OCI-LY3 (cell line): ENCODE results near the gene ARHGAP15.

ENCODE experiments used
- H2AFZ ChIP-seq: fragments of 200-600, 300-600 bp; shearing (Covaris generic); 2 replicates; pipeline ENCODE4 v1.6.0; 2014; ENCODE audit warnings: antibody characterized with exemption, low read depth, low read length
- H3K27ac ChIP-seq: fragments of 200-600, 300-600 bp; sonication (generic); 2 replicates; pipeline ENCODE4 v1.5.1; 2014; ENCODE audit warnings: mild to moderate bottlenecking, low read length, moderate library complexity, mixed read lengths
- H3K27me3 ChIP-seq: fragments of 200-600, 300-600 bp; sonication (generic); 2 replicates; pipeline ENCODE4 v1.6.1; 2014; ENCODE audit warnings: low read depth, low read length, mixed read lengths
- H3K36me3 ChIP-seq: fragments of 200-600, 300-600 bp; sonication (generic); replicated peaks from 2 replicates; pipeline ENCODE3; 2014; ENCODE audit warnings: low read depth, low read length, mixed read lengths
- H3K4me1 ChIP-seq: fragments of 300-600, 200-600 bp; sonication (generic); 2 replicates; pipeline ENCODE4 v1.6.1; 2014; ENCODE audit warnings: low read length, mixed read lengths
- H3K4me2 ChIP-seq: fragments of 200-600, 300-600 bp; sonication (generic); 2 replicates; pipeline ENCODE4 v1.6.1; 2014; ENCODE audit warnings: low read length, mixed read lengths
- H3K4me3 ChIP-seq: fragments of 300-600, 200-600 bp; sonication (generic); 2 replicates; pipeline ENCODE4 v1.5.1; 2014; ENCODE audit warnings: antibody characterized with exemption, mild to moderate bottlenecking, low read length, moderate library complexity
- H3K79me2 ChIP-seq: fragments of 300-600, 200-600 bp; shearing (Covaris generic); 2 replicates; pipeline ENCODE4 v1.6.1; 2014; ENCODE audit warnings: mild to moderate bottlenecking, low read length, mixed read lengths
- H3K9ac ChIP-seq: fragments of 300-600, 200-600 bp; shearing (Covaris generic); 2 replicates; pipeline ENCODE4 v1.6.0; 2014; ENCODE audit warnings: mild to moderate bottlenecking, low read length, moderate library complexity
- H3K9me3 ChIP-seq: fragments of 200-600, 300-600 bp; shearing (Covaris generic); 2 replicates; pipeline ENCODE4 v1.6.1; 2014; ENCODE audit warnings: low read length, mixed read lengths; ENCODE audit not compliant: insufficient read depth
- H4K20me1 ChIP-seq: fragments of 200-600, 300-600 bp; sonication (generic); 2 replicates; pipeline ENCODE4 v1.6.1; 2016; ENCODE audit warnings: low read length, mixed read lengths; ENCODE audit not compliant: insufficient read depth
- EZH2phosphoT487 ChIP-seq: fragments of 200-600 bp; shearing (Covaris generic); IDR thresholded peaks from 2 replicates; pipeline ENCODE4 v1.6.1; 2018; ENCODE audit warnings: antibody characterized with exemption, mixed run types, low read depth
- TF ChIP-seq, protein P1 (sequence below): fragments of 200-600, 300-600 bp; sonication (generic); IDR thresholded peaks from 2 replicates; pipeline ENCODE4 v1.5.1; 2014; ENCODE audit warnings: antibody characterized with exemption, low read length, low read depth

Gene ARHGAP15

DNA sequence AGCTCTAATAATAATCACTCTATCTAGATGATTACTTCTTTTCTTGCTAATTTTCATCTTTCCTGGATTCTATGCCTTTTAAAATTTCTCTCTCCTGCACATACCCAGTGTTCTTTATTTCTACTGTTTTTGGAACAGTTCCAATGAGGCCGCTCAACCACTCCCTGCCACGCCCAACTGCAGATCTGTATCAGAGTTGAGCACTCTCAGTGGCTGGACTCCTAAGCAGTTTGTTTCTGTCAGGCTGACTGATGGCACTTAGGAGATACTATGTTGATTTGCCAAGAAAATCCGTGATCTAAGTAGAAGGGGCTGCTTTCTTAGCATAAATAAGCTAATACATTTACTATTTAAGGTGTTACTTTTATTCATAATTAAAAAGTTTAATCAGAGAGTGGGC is 192.8 kb downstream of the ARHGAP15 start:
- Histone ChIP-seq H3K4me3 (no peak overlapping the region), H3K4me2 (no peak overlapping the region), H4K20me1 (no peaks in the 10 kb centered on the region), H3K27me3 (no peaks in the 10 kb centered on the region), H3K27ac (no peak overlapping the region), H3K79me2 (no peaks in the 10 kb centered on the region), H3K4me1 (no peaks in the 10 kb centered on the region), H3K9ac (no peak overlapping the region), H2AFZ (no peak overlapping the region), H3K9me3 (no peaks in the 10 kb centered on the region), H3K36me3 (no peaks in the 10 kb centered on the region)
- TF ChIP-seq EZH2phosphoT487 = no peak
- TF ChIP-seq, protein P1, sequence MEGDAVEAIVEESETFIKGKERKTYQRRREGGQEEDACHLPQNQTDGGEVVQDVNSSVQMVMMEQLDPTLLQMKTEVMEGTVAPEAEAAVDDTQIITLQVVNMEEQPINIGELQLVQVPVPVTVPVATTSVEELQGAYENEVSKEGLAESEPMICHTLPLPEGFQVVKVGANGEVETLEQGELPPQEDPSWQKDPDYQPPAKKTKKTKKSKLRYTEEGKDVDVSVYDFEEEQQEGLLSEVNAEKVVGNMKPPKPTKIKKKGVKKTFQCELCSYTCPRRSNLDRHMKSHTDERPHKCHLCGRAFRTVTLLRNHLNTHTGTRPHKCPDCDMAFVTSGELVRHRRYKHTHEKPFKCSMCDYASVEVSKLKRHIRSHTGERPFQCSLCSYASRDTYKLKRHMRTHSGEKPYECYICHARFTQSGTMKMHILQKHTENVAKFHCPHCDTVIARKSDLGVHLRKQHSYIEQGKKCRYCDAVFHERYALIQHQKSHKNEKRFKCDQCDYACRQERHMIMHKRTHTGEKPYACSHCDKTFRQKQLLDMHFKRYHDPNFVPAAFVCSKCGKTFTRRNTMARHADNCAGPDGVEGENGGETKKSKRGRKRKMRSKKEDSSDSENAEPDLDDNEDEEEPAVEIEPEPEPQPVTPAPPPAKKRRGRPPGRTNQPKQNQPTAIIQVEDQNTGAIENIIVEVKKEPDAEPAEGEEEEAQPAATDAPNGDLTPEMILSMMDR = no peak

DNA sequence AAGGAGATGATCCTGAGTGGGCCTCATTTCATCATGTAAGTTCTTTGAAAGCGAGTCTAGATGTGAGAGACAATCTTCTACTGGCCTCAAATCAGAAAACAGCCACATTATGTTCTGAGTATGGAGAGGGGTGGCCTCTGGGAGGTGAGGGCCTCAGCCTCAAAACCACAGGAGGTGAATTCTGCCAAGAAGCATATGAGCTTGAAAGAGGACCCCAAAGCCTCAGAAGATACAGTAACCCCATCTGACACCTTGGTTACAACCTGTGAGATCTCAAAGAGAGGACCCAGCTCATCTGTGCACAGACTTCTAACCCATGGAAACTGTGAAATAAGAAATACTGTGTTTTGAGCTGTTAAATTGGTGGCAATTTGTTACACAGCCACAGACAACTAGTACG is 200.1 kb downstream of the ARHGAP15 start:
- Histone ChIP-seq H2AFZ (no peak overlapping the region), H3K27me3 (no peaks in the 10 kb centered on the region), H3K4me3 (no peak overlapping the region), H3K9me3 (no peaks in the 10 kb centered on the region), H4K20me1 (no peaks in the 10 kb centered on the region), H3K27ac (no peak overlapping the region), H3K4me2 (no peak overlapping the region), H3K9ac (no peak overlapping the region), H3K36me3 (no peaks in the 10 kb centered on the region), H3K79me2 (no peaks in the 10 kb centered on the region), H3K4me1 (no peaks in the 10 kb centered on the region)
- no peak for TF ChIP-seq EZH2phosphoT487
- TF ChIP-seq, protein P1 = no peak

DNA sequence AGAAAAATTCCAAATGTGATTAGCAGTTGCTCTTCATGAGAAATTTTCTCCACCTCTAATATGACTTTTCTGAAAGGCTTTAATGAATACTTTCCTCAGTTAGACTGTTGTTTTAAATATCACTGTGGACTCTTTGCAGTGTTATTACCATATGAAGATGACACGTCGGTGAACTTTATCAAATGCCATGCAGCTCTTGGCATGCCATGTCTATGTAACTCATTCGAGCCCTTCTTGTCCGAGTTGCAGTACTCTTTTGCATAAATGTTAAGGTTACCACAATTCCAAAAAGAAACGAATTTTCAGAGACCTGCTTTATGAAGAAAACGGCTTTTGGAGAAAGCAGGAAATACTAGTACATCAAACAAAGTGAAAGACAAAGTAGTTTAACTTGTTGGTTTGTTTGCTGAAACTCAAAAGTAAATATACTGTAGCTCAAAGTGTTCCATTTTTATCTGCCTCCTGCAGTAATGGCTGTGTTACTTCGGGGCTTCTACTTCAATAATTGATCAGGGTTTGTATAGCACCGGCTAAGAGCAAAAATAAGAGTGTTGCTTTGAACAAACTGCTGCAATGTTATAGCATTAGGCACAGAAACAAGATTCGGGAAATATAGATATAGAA is 204.1 kb downstream of the ARHGAP15 start:
- no peaks in the 10 kb centered on the region for H3K9me3 ChIP-seq
- H4K20me1 ChIP-seq = no peaks in the 10 kb centered on the region
- no peak overlapping the region for H3K9ac ChIP-seq
- no peak overlapping the region for H3K4me2 ChIP-seq
- H3K27ac ChIP-seq = no peak overlapping the region
- no peaks in the 10 kb centered on the region for H3K27me3 ChIP-seq
- no peak overlapping the region for H3K4me3 ChIP-seq
- no peak overlapping the region for H2AFZ ChIP-seq
- no peaks in the 10 kb centered on the region for H3K36me3 ChIP-seq
- H3K79me2 ChIP-seq = no peaks in the 10 kb centered on the region
- TF ChIP-seq, protein P1 = no peak
- no peak for TF ChIP-seq EZH2phosphoT487
- H3K4me1 ChIP-seq = no peaks in the 10 kb centered on the region

DNA sequence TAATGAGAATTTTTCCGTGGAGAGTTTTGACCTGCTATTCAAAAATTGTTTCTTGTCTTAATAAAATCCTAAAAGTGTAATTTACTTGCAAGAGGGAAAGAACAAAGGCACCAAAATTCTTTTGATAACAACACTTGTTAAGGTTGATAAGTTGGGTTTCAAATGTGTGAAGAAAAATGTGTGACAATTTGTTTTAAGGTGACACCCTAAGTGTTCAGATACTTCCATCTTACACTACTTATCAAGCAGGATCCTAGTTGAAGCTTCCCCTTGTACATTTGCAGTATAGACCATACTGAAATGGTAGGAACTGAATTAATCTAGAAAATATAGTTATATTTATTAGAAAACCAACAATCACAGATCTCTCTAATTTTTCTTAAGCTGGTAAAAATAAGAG is 204.6 kb downstream of the ARHGAP15 start:
- TF ChIP-seq, protein P1 = no peak
- no peak for TF ChIP-seq EZH2phosphoT487
- H2AFZ ChIP-seq = no peak overlapping the region
- no peak overlapping the region for H3K4me3 ChIP-seq
- no peak overlapping the region for H3K9ac ChIP-seq
- no peaks in the 10 kb centered on the region for H4K20me1 ChIP-seq
- no peaks in the 10 kb centered on the region for H3K79me2 ChIP-seq
- H3K9me3 ChIP-seq = no peaks in the 10 kb centered on the region
- no peaks in the 10 kb centered on the region for H3K36me3 ChIP-seq
- no peak overlapping the region for H3K4me2 ChIP-seq
- no peaks in the 10 kb centered on the region for H3K4me1 ChIP-seq
- no peak overlapping the region for H3K27ac ChIP-seq
- no peaks in the 10 kb centered on the region for H3K27me3 ChIP-seq
